Measurements from ENCODE around the gene NECTIN1. TPM values are rescaled to one million over a fixed set of nuclear protein-coding genes. Genes with fewer than 3 reads are reported as not detected.

NECTIN1 gene
- total RNA-seq, 2 experiments from 2014 or later = 5.8 to 14.3 TPM

Small RNA genes lying within 50 kb of the gene (small RNA-seq; reads per million reads assigned to genes)
- not detected for gene RNU6-1123P

Data from OCI-LY7 (cell line).